Gastrocnemius medialis (tissue), 4 donors: ENCODE data around the gene CHRNB4. TPM values are rescaled to one million over a fixed set of nuclear protein-coding genes. Genes with fewer than 3 reads are reported as not detected.

ENCODE experiments used
- ATAC-seq, 2 donors: fragments of 150-250 bp; one replicate each; pipeline ENCODE4 v1.9.1; 2016
- DNase-seq, 2 donors: peaks; one replicate each; pipeline ENCODE4 v3.0.0-alpha.2; 2019
- H3K27ac ChIP-seq, 4 donors: fragments of 200-600 bp; sonication (generic); 1 replicate in 1 of 4; 2 replicates in 3 of 4; pipeline ENCODE4 v1.5.1; 2016 to 2018; ENCODE audit warnings: mild to moderate bottlenecking in 2 of 4, moderate library complexity in 1 of 4
- H3K27me3 ChIP-seq, 3 donors: fragments of 200-600 bp; sonication (generic) in 2 of 3; 1 replicate in 1 of 3; 2 replicates in 2 of 3; pipeline versions ENCODE4 v1.5.1 to v1.6.0; 2016 to 2019; ENCODE audit warnings: mild to moderate bottlenecking in 1 of 3, moderate library complexity in 1 of 3
- H3K36me3 ChIP-seq, 2 donors: fragments of 200-600 bp; sonication (generic) in 1 of 2; one replicate each; pipeline ENCODE4 v1.5.1; 2017 to 2018
- H3K4me1 ChIP-seq, 2 donors: fragments of 200-600 bp; sonication (generic) in 1 of 2; one replicate each; pipeline ENCODE4 v1.5.1; 2016 to 2017; ENCODE audit warnings: mild to moderate bottlenecking in 2 of 2
- H3K4me3 ChIP-seq, 4 donors: fragments of 200-600 bp; sonication (generic) in 3 of 4; 1 replicate in 1 of 4; 2 replicates in 3 of 4; pipeline ENCODE4 v1.5.1; 2016 to 2019; ENCODE audit warnings: mild to moderate bottlenecking in 2 of 4
- H3K9me3 ChIP-seq, 3 donors: fragments of 200-600 bp; sonication (generic) in 2 of 3; 1 replicate in 1 of 3; 2 replicates in 2 of 3; pipeline ENCODE4 v1.5.1; 2016 to 2019
- POLR2A ChIP-seq, 2 donors: fragments of 450-650 bp; IDR thresholded peaks; one replicate each; pipeline ENCODE4 v1.6.1; 2017; ENCODE audit warnings: antibody characterized with exemption in 2 of 2, mild to moderate bottlenecking in 2 of 2, moderate library complexity in 2 of 2
- in situ Hi-C, 4 donors: fragments of 200-750 bp; cut with MboI; loops; one replicate each; pipeline versions ENCODE4 v1.15.0 to v1.8.0; 2017; ENCODE audit warnings: low sequenced_read_pairs in 4 of 4
- intact Hi-C: fragments of 100-400 bp; cut with DNase I; formaldehyde crosslinking; loops from one replicate; pipeline ENCODE4 v1.15.1; 2023; ENCODE audit warnings: low total_unique reads
- total RNA-seq, 4 donors: library from RNA; depleted of rRNA; stranded (reverse); fragments of >200 nt; gene quantifications; one replicate each; pipeline versions ENCODE4 v1.1.0 to v1.2.3, GENCODE V29; 2016
- TF ChIP-seq, protein P1 (sequence below), 5 experiments: fragments of 450-650 bp in 3 of 5; fragments of 200-600 bp in 2 of 5; sonication (generic) in 2 of 5; IDR thresholded peaks in 4 of 5; conservative IDR thresholded peaks in 1 of 5; 1 replicate in 4 of 5; 2 replicates in 1 of 5; pipeline ENCODE4 v1.5.1; 2016 to 2019; ENCODE audit warnings: antibody characterized with exemption in 5 of 5, mild to moderate bottlenecking in 3 of 5, moderate library complexity in 3 of 5

Gene CHRNB4
- total RNA-seq, 4 donors from 2014 or later, result not detected

DNA sequence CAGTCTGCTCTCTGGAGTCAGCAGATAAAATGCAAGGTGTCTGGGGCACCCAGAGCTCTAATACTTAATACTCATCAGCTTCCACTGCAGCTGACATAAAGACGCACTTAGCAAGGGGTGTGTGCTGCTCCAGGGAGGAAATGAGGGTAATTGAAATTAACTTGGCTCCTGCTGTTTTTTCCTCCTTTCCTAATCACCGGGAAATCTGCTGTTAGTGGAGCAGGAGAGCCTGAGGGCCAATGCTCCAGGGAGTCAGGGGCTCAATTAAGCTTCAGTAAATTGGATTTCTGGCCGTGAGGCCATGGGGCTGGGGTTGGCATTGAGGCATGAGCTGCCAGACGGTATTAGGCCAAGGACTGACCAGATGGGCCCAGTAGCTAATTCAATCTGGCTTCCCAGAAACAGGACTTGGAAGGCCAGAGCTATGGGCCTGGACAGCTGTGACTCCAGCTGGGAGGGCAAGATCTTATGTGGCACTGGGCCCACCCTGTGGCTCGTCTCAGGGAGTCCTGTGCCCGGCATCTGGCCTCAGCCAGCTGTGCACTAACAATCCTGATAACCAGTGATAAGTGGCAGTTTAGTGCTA is 30.7 kb upstream of the CHRNB4 start:
- Histone ChIP-seq H3K27ac (no peak overlapping the region), H3K36me3 (no peaks in the 10 kb centered on the region), H3K9me3 (no peaks in the 10 kb centered on the region), H3K4me1 (peaks cover 0 to 7% of the 10 kb centered on the region in 2 donors), H3K4me3 (no peak overlapping the region), H3K27me3 (no peaks in the 10 kb centered on the region)
- intact Hi-C loops (no loop called here), in situ Hi-C loops (no loop called here)
- DNase-seq (no peak), ATAC-seq (no peak)
- no peak for TF ChIP-seq POLR2A (IDR thresholded peaks at IDR 0.05)
- TF ChIP-seq, protein P1, sequence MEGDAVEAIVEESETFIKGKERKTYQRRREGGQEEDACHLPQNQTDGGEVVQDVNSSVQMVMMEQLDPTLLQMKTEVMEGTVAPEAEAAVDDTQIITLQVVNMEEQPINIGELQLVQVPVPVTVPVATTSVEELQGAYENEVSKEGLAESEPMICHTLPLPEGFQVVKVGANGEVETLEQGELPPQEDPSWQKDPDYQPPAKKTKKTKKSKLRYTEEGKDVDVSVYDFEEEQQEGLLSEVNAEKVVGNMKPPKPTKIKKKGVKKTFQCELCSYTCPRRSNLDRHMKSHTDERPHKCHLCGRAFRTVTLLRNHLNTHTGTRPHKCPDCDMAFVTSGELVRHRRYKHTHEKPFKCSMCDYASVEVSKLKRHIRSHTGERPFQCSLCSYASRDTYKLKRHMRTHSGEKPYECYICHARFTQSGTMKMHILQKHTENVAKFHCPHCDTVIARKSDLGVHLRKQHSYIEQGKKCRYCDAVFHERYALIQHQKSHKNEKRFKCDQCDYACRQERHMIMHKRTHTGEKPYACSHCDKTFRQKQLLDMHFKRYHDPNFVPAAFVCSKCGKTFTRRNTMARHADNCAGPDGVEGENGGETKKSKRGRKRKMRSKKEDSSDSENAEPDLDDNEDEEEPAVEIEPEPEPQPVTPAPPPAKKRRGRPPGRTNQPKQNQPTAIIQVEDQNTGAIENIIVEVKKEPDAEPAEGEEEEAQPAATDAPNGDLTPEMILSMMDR (IDR thresholded peaks at IDR 0.05 in 4 of 5, conservative IDR thresholded peaks at IDR 0.05 in 1 of 5), result no peak

DNA sequence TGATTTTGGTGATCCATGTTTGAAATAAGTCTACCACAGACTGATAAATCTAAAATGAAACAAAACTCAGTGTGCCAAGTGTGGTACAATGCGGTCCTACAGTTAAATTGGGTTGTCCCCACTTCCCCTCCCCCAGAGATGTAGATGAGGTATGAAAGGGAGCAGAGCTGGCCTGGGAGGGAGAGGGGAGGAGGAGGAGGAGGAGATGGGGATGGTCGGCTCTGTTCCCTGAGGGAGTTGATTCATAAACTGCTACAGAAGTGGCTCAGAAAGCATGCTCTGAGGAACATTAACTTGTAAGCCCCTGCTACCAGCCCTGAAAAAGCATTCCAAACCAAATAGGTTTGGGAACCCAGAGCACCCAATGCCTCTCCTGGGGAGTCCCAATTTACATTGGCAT is 28.0 kb upstream of the CHRNB4 start:
- in situ Hi-C loops, result no loop called here
- H3K36me3 ChIP-seq, result no peaks in the 10 kb centered on the region
- no peaks in the 10 kb centered on the region for H3K9me3 ChIP-seq

DNA sequence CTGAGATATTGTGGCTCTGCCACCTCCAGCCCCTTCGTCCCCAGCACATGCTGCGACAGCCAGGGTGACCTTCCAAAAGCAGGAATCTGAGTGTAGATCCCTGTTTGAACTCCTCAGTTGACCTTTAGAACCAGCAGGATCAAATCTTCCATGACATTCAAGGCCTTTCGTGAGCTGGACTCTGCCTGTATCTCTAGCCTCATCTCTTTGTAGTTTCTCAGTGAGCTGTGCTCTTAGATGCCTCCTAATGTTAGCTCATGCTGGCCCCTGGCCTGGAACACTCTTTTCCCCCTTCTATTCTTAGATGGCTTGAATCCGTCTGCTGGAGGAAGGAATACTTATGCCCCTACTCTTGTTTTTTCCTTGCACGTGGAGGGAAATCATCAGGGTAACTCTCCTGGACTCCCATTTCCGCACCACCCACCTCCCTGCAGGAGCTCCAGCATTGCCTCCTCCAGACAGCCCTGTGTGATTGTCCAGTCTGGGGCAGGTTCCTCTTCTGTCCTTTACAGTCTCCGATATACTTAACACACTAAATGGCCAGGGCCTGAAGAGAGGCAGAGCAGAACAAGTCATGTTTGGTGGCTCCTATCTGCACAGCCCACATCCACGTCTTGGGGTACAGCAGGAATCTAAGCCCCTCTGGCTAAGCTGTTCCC is 26.7 kb upstream of the CHRNB4 start:
- ATAC-seq, result no peak

More for the DNA sequence above, 28.0 kb upstream of the CHRNB4 start:
- no peaks in the 10 kb centered on the region for H3K27me3 ChIP-seq
- intact Hi-C loops, result no loop called here
- DNase-seq, result no peak
- peaks cover 0 to 7% of the 10 kb centered on the region in 2 donors for H3K4me1 ChIP-seq
- ATAC-seq, result no peak
- TF ChIP-seq, protein P1 (IDR thresholded peaks at IDR 0.05 in 4 of 5, conservative IDR thresholded peaks at IDR 0.05 in 1 of 5), result no peak
- TF ChIP-seq POLR2A (IDR thresholded peaks at IDR 0.05), result no peak
- H3K4me3 ChIP-seq, result no peak overlapping the region
- H3K27ac ChIP-seq, result no peak overlapping the region

DNA sequence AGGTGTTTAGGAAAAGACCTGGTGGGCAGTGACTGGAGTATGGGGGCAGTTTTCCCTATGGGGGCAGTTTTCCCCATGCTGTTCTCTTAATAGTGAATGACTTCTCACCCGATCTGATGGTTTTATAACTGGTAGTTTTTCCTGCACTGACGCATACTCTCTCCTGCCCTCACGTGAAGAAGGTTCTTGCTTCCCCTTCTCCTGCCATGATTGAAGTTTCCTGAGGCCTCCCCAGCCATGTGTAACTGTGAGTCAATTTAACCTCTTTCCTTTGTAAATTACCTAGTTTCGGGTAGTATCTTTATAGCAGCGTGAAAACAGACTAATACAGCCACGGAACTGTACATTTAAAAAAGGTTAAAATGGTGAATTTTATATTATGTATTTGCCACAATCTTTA is 25.0 kb upstream of the CHRNB4 start:
- in situ Hi-C loops (no loop called here), intact Hi-C loops (no loop called here)
- TF ChIP-seq, protein P1 (IDR thresholded peaks at IDR 0.05 in 4 of 5, conservative IDR thresholded peaks at IDR 0.05 in 1 of 5), result no peak
- TF ChIP-seq POLR2A (IDR thresholded peaks at IDR 0.05), result no peak
- Histone ChIP-seq H3K27me3 (no peaks in the 10 kb centered on the region), H3K4me3 (no peak overlapping the region), H3K36me3 (no peaks in the 10 kb centered on the region), H3K4me1 (no peaks in the 10 kb centered on the region), H3K27ac (no peak overlapping the region), H3K9me3 (no peaks in the 10 kb centered on the region)
- ATAC-seq (no peak), DNase-seq (no peak)

More for the DNA sequence above, 26.7 kb upstream of the CHRNB4 start:
- Histone ChIP-seq H3K9me3 (no peaks in the 10 kb centered on the region), H3K27me3 (no peaks in the 10 kb centered on the region), H3K4me1 (peaks cover 0 to 7% of the 10 kb centered on the region in 2 donors), H3K4me3 (no peak overlapping the region), H3K36me3 (no peaks in the 10 kb centered on the region), H3K27ac (no peak overlapping the region)
- TF ChIP-seq POLR2A (IDR thresholded peaks at IDR 0.05), result no peak
- TF ChIP-seq, protein P1 (IDR thresholded peaks at IDR 0.05 in 4 of 5, conservative IDR thresholded peaks at IDR 0.05 in 1 of 5), result no peak
- in situ Hi-C loops, result no loop called here
- no peak for DNase-seq
- intact Hi-C loops, result no loop called here
